Activated T-cell treated with anti-CD3 and anti-CD28 coated beads, Interleukin-2, amount 50 U/mL, for 4 hours (primary cell): ENCODE results near the gene CEP152. TPM values are rescaled to one million over a fixed set of nuclear protein-coding genes. Genes with fewer than 3 reads are reported as not detected.
"Not testable (repeated sequence)": the region's sequence is repeated elsewhere in the genome, so short reads cannot be mapped to it uniquely, and the experiment has no call there.

ENCODE experiments used
- ATAC-seq, 2 donors: fragments of 200-7000 bp; cut with Tn5 transposase; one replicate each; pipeline ENCODE4 v1.10.0; 2021
- DNase-seq: peaks from one replicate; pipeline ENCODE4 v3.0.0-alpha.2; 2020
- H3K27me3 Mint-ChIP-seq: one replicate; pipeline ENCODE4 v1.8.0; 2021; ENCODE audit warnings: low read depth, mixed read lengths
- H3K36me3 Mint-ChIP-seq: one replicate; pipeline ENCODE4 v1.8.0; 2022; ENCODE audit warnings: mixed read lengths; ENCODE audit not compliant: insufficient read depth
- H3K4me1 Mint-ChIP-seq: one replicate; pipeline ENCODE4 v1.8.0; 2021; ENCODE audit warnings: low read depth, mixed read lengths
- H3K4me3 Mint-ChIP-seq: one replicate; pipeline ENCODE4 v1.8.0; 2021; ENCODE audit warnings: mild to moderate bottlenecking, moderate library complexity, mixed read lengths
- H3K9me3 Mint-ChIP-seq: one replicate; pipeline ENCODE4 v1.8.0; 2021; ENCODE audit warnings: mixed read lengths
- total RNA-seq, 3 donors: library from RNA; stranded (reverse); gene quantifications; one replicate each; pipeline ENCODE4 v1.2.1, GENCODE V29; 2021

CEP152 gene, protein sequence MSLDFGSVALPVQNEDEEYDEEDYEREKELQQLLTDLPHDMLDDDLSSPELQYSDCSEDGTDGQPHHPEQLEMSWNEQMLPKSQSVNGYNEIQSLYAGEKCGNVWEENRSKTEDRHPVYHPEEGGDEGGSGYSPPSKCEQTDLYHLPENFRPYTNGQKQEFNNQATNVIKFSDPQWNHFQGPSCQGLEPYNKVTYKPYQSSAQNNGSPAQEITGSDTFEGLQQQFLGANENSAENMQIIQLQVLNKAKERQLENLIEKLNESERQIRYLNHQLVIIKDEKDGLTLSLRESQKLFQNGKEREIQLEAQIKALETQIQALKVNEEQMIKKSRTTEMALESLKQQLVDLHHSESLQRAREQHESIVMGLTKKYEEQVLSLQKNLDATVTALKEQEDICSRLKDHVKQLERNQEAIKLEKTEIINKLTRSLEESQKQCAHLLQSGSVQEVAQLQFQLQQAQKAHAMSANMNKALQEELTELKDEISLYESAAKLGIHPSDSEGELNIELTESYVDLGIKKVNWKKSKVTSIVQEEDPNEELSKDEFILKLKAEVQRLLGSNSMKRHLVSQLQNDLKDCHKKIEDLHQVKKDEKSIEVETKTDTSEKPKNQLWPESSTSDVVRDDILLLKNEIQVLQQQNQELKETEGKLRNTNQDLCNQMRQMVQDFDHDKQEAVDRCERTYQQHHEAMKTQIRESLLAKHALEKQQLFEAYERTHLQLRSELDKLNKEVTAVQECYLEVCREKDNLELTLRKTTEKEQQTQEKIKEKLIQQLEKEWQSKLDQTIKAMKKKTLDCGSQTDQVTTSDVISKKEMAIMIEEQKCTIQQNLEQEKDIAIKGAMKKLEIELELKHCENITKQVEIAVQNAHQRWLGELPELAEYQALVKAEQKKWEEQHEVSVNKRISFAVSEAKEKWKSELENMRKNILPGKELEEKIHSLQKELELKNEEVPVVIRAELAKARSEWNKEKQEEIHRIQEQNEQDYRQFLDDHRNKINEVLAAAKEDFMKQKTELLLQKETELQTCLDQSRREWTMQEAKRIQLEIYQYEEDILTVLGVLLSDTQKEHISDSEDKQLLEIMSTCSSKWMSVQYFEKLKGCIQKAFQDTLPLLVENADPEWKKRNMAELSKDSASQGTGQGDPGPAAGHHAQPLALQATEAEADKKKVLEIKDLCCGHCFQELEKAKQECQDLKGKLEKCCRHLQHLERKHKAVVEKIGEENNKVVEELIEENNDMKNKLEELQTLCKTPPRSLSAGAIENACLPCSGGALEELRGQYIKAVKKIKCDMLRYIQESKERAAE (N-terminal part only)
- total RNA-seq, result 10 to 100 TPM; 10.2 to 12.5 (median 12.5) TPM

DNA sequence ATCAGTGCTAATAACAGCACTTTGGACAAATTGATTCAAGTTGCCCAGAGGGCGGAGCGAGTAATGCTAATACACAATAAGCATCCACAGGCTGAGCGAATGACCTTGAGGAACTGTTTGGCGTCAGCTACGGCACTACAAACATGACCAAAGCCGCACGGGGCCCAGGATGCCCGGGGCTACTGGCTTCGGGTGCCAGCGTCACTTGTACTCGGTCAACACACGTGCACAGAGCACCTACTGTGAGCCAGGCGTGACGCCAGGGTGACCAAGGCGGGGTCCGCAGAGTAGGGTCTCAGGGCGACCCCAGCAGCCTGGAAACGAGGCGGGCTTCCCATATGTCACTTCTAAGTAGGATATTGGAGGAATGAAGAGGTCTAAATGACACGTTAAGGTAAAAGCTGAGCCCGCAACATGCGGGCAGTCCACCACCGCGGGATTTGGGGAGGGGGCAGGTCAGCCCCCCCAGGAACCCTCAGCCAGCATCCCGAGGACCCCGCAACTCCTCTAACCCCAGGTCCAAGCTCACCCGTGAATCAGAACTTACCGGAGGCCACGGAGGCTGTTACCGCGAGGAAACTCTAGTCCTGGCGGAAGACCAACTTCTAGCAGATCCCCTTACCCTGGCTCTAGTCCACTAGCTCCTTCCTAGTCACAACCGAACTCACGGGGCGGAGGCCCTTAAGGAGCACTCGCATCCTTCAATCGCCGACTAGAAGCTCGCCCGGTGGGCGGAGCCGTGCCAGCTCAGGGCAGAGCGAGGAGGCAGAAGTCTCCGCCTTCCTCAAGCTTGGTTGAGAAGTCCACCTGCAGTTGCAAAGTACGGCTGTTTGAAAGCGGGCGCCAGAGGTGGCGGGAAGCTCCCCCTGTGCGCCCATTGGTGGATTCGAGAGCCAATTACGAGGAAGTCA lies at the start of gene CEP152:
Gene CEP152, minus strand, starts transcription at position 656 of the 911 bp plus-strand sequence. CDS start 5,420 bp downstream, outside the sequence.
- H3K4me3 Mint-ChIP-seq, result peak within 1 kb of the TSS; percentile 96
- ATAC-seq, result peak; percentile 97 to 98
- H3K9me3 Mint-ChIP-seq, result no peaks in the 10 kb centered on the region

DNA sequence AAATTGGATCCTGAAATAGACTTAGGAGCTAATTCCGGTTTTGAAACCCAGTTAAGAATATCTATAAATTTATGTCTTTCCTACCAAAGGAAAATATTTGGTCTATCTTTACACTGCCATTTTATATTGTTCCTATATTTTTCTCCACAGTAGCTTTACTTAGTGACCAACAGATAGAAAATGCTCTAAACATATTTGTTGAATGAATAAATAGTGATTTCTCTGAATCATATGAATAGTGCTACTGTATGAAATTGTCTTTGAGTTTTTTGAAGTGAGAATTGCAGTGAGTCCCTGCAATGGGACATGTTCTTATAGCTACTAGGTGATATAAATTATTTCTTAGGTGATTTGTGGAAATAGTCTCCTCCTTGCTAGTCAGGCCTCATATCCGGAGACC lies 48.6 kb upstream of the CEP152 start:
- H3K36me3 Mint-ChIP-seq, result no peaks in the 10 kb centered on the region
- no peak for ATAC-seq
- H3K9me3 Mint-ChIP-seq, result no peaks in the 10 kb centered on the region
- no peak for DNase-seq
- H3K27me3 Mint-ChIP-seq, result no peaks in the 10 kb centered on the region
- H3K4me3 Mint-ChIP-seq, result no peak overlapping the region
- no peaks in the 10 kb centered on the region for H3K4me1 Mint-ChIP-seq

More for the DNA sequence above, at the start of gene CEP152:
- Mint-ChIP-seq H3K4me1 (peaks cover 25% of the 10 kb centered on the region), H3K36me3 (peaks cover 2% of the 10 kb centered on the region), H3K27me3 (peaks cover 2% of the 10 kb centered on the region)
- DNase-seq, result peak; percentile 96

DNA sequence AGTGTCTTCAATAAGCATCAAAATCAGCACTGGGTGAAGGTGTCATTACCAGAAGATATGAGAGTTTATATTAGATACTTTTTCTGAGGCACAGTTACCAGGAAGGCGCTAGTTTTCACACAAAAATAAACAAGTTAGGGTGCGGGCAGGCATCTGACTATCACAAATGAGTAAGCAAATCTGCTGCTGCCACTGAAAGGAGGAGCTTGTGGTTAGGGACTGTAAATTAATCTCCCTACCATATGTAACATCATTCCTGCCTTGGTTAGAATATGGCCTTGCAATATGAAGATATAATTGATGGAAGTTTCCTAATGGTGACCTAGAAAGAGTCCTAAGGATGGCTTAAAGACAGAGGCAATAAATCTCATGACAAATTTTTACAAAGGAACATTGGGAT lies 47.5 kb upstream of the CEP152 start:
- Mint-ChIP-seq H3K4me3 (no peak overlapping the region), H3K4me1 (no peaks in the 10 kb centered on the region), H3K36me3 (no peaks in the 10 kb centered on the region), H3K27me3 (no peaks in the 10 kb centered on the region), H3K9me3 (no peaks in the 10 kb centered on the region)
- DNase-seq, result no peak
- ATAC-seq, result no peak

DNA sequence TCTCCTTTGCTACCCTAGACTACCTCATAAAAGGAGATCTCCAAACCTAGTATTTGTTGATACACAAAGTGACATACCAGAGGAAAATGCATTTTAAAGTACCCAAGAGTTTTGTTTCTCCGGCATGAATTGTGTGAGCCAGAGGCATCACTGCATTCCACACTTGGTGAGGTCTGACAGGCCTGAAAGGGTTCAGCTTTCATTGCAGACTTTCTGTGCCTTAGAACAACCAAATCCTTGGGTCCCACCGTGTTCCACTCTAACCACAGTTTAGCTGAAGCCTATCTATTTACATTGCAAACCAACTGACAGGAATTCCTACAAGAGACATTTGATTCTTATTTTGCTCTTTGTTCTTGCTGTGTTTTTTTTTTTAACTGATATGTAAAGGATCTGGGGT lies 46.1 kb upstream of the CEP152 start:
- no peak overlapping the region for H3K4me3 Mint-ChIP-seq
- no peaks in the 10 kb centered on the region for H3K36me3 Mint-ChIP-seq
- ATAC-seq (no peak), DNase-seq (no peak)
- H3K27me3 Mint-ChIP-seq, result no peaks in the 10 kb centered on the region
- H3K4me1 Mint-ChIP-seq, result no peaks in the 10 kb centered on the region
- H3K9me3 Mint-ChIP-seq, result no peaks in the 10 kb centered on the region

DNA sequence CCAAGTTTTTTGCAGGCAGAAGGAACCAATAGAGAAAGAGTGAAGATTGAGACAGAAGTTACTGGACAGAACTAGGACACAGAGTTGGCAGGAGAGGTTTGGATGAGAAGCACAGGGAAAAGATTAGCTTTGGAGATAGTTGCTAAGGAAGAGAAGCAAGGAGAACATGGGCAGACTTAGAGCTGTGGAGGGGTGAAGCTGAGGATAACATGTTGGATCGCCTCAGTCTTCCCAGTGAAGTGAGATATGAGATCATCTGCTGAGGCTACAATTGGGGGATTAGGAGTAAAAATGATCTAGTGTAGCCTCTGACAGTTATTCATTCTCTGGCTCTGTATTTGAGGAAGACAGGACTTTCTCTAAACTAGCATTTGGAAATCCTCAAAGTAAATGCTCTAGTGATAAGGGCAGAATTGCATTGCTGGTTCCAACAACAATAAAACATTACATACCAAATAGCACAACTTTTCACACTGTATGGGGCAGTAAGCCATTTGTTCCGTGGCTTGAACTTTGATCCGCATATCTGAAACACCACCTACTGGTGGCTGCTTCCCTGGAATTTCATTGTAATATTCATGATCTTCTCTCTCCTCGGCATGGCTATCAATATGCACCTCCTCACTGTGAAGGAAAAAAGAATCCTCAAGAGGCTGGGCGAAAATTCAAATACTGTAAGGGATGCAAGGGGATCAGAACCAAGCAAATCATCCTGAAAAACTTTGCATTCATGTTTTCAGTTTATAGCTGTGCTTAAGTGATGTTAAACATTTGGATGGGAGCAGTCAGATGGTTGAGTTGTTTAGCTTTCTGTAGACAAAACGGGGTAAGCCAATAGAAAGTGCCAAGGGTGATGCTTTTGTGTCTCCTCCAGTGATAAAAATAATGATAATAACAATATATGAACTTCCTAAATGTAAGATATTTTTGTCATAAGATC lies 44.9 kb upstream of the CEP152 start:
- ATAC-seq, result no peak
- DNase-seq, result no peak
- Mint-ChIP-seq H3K4me1 (no peaks in the 10 kb centered on the region), H3K9me3 (no peaks in the 10 kb centered on the region), H3K27me3 (peaks cover 2% of the 10 kb centered on the region), H3K4me3 (no peak overlapping the region), H3K36me3 (no peaks in the 10 kb centered on the region)

DNA sequence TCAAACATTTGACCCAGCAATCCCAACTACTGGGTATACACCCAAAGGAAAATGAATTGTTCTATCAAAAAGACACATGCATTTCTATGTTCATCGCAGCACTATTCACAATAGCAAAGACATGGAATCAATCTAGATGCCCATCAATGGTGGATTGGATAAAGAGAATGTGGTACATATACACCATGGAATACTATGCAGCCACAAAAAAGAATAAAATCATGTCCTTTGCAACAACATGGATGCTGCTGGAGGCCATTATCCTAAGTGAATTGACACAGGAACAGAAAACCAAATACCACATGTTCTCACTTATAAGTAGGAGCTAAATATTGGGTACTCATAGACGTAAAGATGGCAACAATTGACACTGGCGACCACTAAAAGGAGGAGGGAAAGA lies 43.6 kb upstream of the CEP152 start:
- not testable (repeated sequence) for H3K36me3 Mint-ChIP-seq, DNase-seq, H3K27me3 Mint-ChIP-seq, H3K9me3 Mint-ChIP-seq, ATAC-seq, H3K4me1 Mint-ChIP-seq, H3K4me3 Mint-ChIP-seq

DNA sequence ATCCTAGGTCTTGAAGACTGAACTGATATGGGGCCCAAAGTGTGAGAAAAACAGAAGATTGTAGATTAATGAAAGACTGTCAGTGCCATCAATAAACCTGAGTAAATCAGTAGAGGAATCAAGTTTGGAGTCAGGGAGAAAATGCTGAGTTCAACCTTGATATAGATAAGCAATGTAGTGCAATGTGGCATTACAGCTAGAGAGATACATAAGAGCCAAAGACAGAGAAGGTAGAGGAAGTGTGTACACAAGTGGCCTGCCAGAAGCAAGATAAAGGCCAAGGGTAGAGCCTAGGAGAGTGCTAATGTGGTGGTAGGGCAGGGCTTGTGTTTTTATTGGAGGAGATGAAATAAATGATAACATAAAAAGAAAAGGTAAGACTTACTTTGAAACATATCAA lies 41.1 kb upstream of the CEP152 start:
- DNase-seq (no peak), ATAC-seq (no peak)
- no peaks in the 10 kb centered on the region for H3K4me1 Mint-ChIP-seq
- H3K36me3 Mint-ChIP-seq, result no peaks in the 10 kb centered on the region
- peaks cover 10% of the 10 kb centered on the region for H3K27me3 Mint-ChIP-seq
- no peaks in the 10 kb centered on the region for H3K9me3 Mint-ChIP-seq
- H3K4me3 Mint-ChIP-seq, result no peak overlapping the region

DNA sequence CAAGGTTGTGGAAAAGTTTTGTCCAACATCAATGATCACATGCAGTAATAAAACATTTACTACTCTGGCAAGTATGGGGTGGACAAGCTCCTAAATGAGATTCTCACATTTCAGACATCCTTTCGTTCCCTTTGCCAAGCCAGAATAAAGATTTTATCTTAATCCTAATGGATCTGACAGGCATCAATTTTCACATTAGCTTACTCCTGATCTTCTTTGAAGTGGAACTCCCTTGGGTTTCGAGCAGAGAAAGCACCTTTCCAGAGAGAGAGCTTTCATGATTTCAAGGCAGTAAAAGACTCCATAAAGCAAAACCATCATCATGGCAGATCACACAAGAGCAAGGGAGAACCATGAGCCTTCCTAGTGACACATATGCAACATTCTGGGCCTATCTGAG lies 39.8 kb upstream of the CEP152 start:
- ATAC-seq, result no peak

DNA sequence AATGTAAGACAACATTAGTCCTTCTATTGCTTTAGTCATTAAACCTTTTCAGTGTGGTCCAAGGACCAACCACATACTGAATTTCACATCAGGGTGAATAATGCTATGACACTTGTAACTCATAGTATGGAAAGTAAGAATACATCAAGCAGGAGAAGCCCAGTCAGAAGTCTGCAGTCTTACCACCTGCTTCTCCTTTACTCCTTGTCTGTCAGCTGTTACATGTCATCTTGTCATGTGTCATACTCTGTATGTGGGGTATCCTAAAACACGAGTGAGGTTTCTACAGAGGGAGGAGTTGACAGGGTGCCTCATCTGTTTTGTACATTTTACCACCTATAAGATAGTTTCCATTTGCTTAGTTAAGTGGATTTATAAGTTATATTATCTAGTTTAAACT lies 34.3 kb upstream of the CEP152 start:
- no peak overlapping the region for H3K4me3 Mint-ChIP-seq
- DNase-seq, result no peak
- H3K4me1 Mint-ChIP-seq, result no peaks in the 10 kb centered on the region
- H3K36me3 Mint-ChIP-seq, result no peaks in the 10 kb centered on the region
- H3K9me3 Mint-ChIP-seq, result no peaks in the 10 kb centered on the region
- H3K27me3 Mint-ChIP-seq, result peaks cover 6% of the 10 kb centered on the region
- peak; percentile 48 to 51 for ATAC-seq

More for the DNA sequence above, 39.8 kb upstream of the CEP152 start:
- Mint-ChIP-seq H3K4me1 (no peaks in the 10 kb centered on the region), H3K36me3 (no peaks in the 10 kb centered on the region), H3K9me3 (no peaks in the 10 kb centered on the region), H3K27me3 (peaks cover 10% of the 10 kb centered on the region), H3K4me3 (no peak overlapping the region)
- no peak for DNase-seq

DNA sequence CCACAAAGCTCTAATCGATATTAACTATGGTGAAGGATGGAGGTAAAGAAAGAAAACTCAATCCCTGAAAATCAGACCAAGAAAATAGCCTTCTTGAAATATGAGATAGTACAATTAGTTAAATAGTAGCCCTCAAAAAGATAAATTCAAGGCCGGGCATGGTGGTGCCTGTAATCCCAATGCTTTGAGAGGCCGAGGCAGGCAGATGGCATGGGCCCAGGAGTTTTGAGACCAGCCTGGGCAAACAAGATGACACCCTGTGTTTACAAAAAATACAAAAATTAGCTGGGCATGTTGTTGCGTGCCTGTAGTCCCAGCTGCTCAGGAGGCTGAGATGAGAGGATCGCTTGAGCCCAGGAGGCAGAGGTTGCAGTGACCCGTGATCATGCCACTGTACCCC lies 31.6 kb upstream of the CEP152 start:
- Mint-ChIP-seq H3K9me3 (no peaks in the 10 kb centered on the region), H3K4me3 (no peak overlapping the region), H3K36me3 (no peaks in the 10 kb centered on the region), H3K27me3 (peaks cover 4% of the 10 kb centered on the region), H3K4me1 (no peaks in the 10 kb centered on the region)
- DNase-seq (no peak), ATAC-seq (no peak)

DNA sequence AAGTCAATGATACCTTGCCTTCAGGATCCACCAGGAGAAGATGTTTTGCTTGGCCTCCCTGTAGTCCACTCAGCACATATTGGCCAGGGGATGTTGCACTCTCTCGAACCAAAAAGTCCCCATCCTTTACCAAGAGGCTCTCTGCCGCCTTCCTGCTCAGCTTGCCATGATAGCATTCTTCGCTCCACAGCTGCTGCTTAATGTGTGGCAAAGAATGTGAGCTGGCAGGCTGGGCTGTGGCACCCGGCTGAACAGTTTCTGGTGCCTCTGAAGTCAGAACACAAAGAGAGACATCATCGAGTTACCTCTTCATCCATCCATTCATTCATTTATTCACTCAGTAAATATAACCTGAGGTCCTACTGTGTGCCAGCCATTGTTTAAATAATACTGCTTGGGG lies 23.9 kb upstream of the CEP152 start:
- DNase-seq, result no peak
- peaks cover 19% of the 10 kb centered on the region for H3K9me3 Mint-ChIP-seq
- H3K4me3 Mint-ChIP-seq, result no peak overlapping the region
- ATAC-seq, result no peak
- peaks cover 29% of the 10 kb centered on the region for H3K27me3 Mint-ChIP-seq
- no peaks in the 10 kb centered on the region for H3K36me3 Mint-ChIP-seq
- H3K4me1 Mint-ChIP-seq, result no peaks in the 10 kb centered on the region

DNA sequence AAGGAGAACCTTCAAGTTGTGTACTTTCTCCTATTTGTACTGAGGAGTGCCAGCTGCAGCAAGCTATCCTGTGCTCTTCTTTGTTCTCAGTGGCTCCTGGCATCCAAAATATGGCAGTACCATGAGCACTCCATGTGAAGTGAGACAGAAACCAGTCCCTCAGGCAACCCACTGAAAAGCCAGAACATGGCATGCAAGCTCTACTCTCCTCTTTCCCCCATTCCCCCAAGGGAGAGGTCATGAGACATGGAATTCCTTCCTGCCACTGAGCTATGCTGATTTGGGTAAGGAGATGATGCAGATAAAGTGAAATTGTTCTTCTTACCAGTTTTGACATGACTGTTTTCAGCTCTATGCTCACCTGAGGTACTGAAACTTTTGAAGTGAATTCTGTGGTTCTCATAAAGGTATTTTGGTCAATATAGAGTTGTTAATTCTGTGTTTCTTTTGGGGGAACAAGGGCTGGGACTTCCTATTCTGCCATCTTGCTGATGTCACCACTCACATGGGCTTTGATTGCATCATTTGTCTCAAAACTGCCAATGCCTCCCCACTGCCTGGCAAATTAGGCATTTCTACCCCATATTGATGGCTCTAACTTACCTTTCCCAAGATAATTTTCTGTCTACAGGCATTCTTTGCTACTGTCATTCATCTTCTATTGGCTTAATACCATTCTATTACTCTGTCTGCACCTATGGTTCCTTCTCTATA lies 22.8 kb upstream of the CEP152 start:
- DNase-seq (no peak), ATAC-seq (no peak)
- Mint-ChIP-seq H3K4me1 (no peaks in the 10 kb centered on the region), H3K4me3 (no peak overlapping the region), H3K9me3 (peaks cover 19% of the 10 kb centered on the region), H3K36me3 (no peaks in the 10 kb centered on the region), H3K27me3 (peaks cover 33% of the 10 kb centered on the region)
